ENCODE results near the gene LCP2. TPM values are rescaled to one million over a fixed set of nuclear protein-coding genes. Genes with fewer than 3 reads are reported as not detected.

Gene LCP2
- total RNA-seq: 239 and 254 TPM in 2 replicates

- Mint-ChIP-seq H3K4me3 (ENCODE audit: low read depth) (peak within 1 kb of the TSS; percentile 98), H3K27me3 (ENCODE audit: low read depth) (no peaks in the 10 kb centered on the region), H3K9me3 (no peaks in the 10 kb centered on the region), H3K27ac (peak within 1 kb of the TSS; percentile 87), H3K4me1 (ENCODE audit: low read depth) (peaks cover 62% of the 10 kb centered on the region), H3K36me3 (ENCODE audit: low read depth) (peaks cover 49% of the 10 kb centered on the region)
- DNase-seq (ENCODE audit: low spot score): peak; percentile 49
- intact Hi-C loops (cut with micrococcal nuclease): loop anchor here (1.0 to 10.0 kb wide), 4 partner anchors 15 to 493 kb away; no protein-coding TSS in a partner anchor
Measured at GRCh38 chr5:170297589-170298462, at the start of gene LCP2. TSS of gene LCP2 (minus strand) at chr5:170297777. CDS start at chr5:170297611, 166 bp downstream.

GRCh38 chr5:170347022-170347567 is 49.5 kb upstream of the LCP2 start:
- no peak for DNase-seq (ENCODE audit: low spot score)
- H3K4me1 Mint-ChIP-seq (ENCODE audit: low read depth): peaks cover 2% of the 10 kb centered on the region
- H3K36me3 Mint-ChIP-seq (ENCODE audit: low read depth): no peaks in the 10 kb centered on the region
- intact Hi-C loops (cut with micrococcal nuclease): no loop called here
- H3K4me3 Mint-ChIP-seq (ENCODE audit: low read depth): no peak overlapping the region
- no peak overlapping the region for H3K27ac Mint-ChIP-seq
- no peaks in the 10 kb centered on the region for H3K9me3 Mint-ChIP-seq
- peaks cover 42% of the 10 kb centered on the region for H3K27me3 Mint-ChIP-seq (ENCODE audit: low read depth)

DNA sequence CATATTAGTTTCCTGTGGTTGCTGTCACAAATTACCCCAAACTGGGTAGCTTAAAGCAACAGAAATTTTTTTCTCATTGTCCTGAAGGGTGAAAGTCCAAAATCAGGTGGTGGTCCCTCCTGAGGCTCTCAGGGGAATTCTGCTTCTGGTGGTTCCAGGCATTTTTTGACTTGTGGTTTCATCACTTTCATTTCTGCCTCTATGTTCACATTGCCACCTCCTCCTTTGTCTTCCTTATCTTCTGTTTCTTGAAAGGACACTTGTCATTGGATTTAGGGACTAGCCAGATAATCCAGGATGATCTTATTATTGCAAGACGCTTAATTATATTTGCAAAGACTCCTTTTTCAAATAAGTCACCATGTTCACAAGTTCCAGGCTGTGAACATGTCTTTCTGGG is 48.4 kb upstream of the LCP2 start:
- peaks cover 38% of the 10 kb centered on the region for H3K27me3 Mint-ChIP-seq (ENCODE audit: low read depth)
- no peak for DNase-seq (ENCODE audit: low spot score)
- H3K27ac Mint-ChIP-seq: no peak overlapping the region
- no peaks in the 10 kb centered on the region for H3K9me3 Mint-ChIP-seq
- intact Hi-C loops (cut with micrococcal nuclease): no loop called here
- no peaks in the 10 kb centered on the region for H3K36me3 Mint-ChIP-seq (ENCODE audit: low read depth)
- H3K4me3 Mint-ChIP-seq (ENCODE audit: low read depth): no peak overlapping the region
- peaks cover 2% of the 10 kb centered on the region for H3K4me1 Mint-ChIP-seq (ENCODE audit: low read depth)

DNA sequence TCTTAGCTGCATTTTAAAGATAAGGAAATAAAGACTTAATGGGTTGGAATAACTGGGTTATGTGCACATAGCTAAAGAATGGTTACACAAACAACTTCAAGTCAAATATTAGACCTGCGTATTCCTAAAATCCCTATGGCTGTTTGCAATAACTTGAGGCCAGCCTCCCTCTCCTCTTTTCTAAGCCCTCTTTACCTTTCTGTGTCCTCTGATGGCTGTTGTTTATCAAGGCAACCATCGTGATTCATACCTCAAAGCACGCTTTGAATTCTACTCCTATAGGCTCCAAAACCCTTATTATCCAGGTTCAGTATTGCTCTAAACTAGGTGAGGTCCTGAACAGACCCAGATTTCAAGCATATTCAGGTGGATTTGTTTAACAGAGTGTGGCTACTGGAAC is 45.6 kb upstream of the LCP2 start:
- H3K27ac Mint-ChIP-seq: no peak overlapping the region
- H3K9me3 Mint-ChIP-seq: no peaks in the 10 kb centered on the region
- no peak for DNase-seq (ENCODE audit: low spot score)
- intact Hi-C loops (cut with micrococcal nuclease): no loop called here
- H3K36me3 Mint-ChIP-seq (ENCODE audit: low read depth): no peaks in the 10 kb centered on the region
- no peak overlapping the region for H3K4me3 Mint-ChIP-seq (ENCODE audit: low read depth)
- H3K4me1 Mint-ChIP-seq (ENCODE audit: low read depth): peaks cover 12% of the 10 kb centered on the region
- peaks cover 25% of the 10 kb centered on the region for H3K27me3 Mint-ChIP-seq (ENCODE audit: low read depth)

- H3K27me3 Mint-ChIP-seq (ENCODE audit: low read depth): peaks cover 17% of the 10 kb centered on the region
- intact Hi-C loops (cut with micrococcal nuclease): no loop called here
- peaks cover 21% of the 10 kb centered on the region for H3K4me1 Mint-ChIP-seq (ENCODE audit: low read depth)
- no peaks in the 10 kb centered on the region for H3K36me3 Mint-ChIP-seq (ENCODE audit: low read depth)
- no peak overlapping the region for H3K27ac Mint-ChIP-seq
- DNase-seq (ENCODE audit: low spot score): no peak
- no peaks in the 10 kb centered on the region for H3K9me3 Mint-ChIP-seq
- H3K4me3 Mint-ChIP-seq (ENCODE audit: low read depth): no peak overlapping the region
Measured at GRCh38 chr5:170342153-170342725, 44.7 kb upstream of the LCP2 start.

DNA sequence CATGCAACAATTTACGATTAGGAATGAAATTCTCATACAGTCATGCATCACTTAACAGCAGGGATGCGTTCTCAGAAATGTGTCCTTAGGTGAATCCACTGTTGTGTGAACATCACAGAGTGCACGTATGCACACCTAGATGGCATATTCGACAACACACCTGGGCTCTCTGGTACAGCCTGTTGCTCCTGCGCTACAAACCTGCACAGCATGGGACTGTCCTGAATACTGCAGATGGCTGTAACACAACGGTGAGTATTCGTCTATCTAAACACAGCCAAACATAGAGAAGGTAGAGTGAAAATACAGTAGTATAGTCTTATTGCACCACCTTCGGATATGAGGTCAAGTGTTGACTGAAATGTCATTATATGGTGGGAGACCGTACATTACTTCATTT is 44.0 kb upstream of the LCP2 start:
- Mint-ChIP-seq H3K27me3 (ENCODE audit: low read depth) (peaks cover 12% of the 10 kb centered on the region), H3K27ac (no peak overlapping the region), H3K4me3 (ENCODE audit: low read depth) (no peak overlapping the region), H3K4me1 (ENCODE audit: low read depth) (peaks cover 26% of the 10 kb centered on the region), H3K9me3 (no peaks in the 10 kb centered on the region), H3K36me3 (ENCODE audit: low read depth) (no peaks in the 10 kb centered on the region)
- intact Hi-C loops (cut with micrococcal nuclease): no loop called here
- DNase-seq (ENCODE audit: low spot score): no peak

- H3K4me1 Mint-ChIP-seq (ENCODE audit: low read depth): peaks cover 40% of the 10 kb centered on the region
- DNase-seq (ENCODE audit: low spot score): no peak
- H3K27ac Mint-ChIP-seq: no peak overlapping the region
- no peak overlapping the region for H3K4me3 Mint-ChIP-seq (ENCODE audit: low read depth)
- H3K9me3 Mint-ChIP-seq: no peaks in the 10 kb centered on the region
- no peaks in the 10 kb centered on the region for H3K36me3 Mint-ChIP-seq (ENCODE audit: low read depth)
- peaks cover 12% of the 10 kb centered on the region for H3K27me3 Mint-ChIP-seq (ENCODE audit: low read depth)
- intact Hi-C loops (cut with micrococcal nuclease): loop anchor here (1.0 to 10.0 kb wide), 4 partner anchors 71 to 685 kb away; partner anchors contain the start of gene FOXI1
Measured at GRCh38 chr5:170339780-170340167, 42.2 kb upstream of the LCP2 start.

- intact Hi-C loops (cut with micrococcal nuclease): loop anchor here (1.0 to 10.0 kb wide), 4 partner anchors 71 to 684 kb away; partner anchors contain the start of gene FOXI1
- H3K36me3 Mint-ChIP-seq (ENCODE audit: low read depth): no peaks in the 10 kb centered on the region
- no peak overlapping the region for H3K4me3 Mint-ChIP-seq (ENCODE audit: low read depth)
- DNase-seq (ENCODE audit: low spot score): peak; percentile 49
- H3K27me3 Mint-ChIP-seq (ENCODE audit: low read depth): peaks cover 10% of the 10 kb centered on the region
- peaks cover 46% of the 10 kb centered on the region for H3K4me1 Mint-ChIP-seq (ENCODE audit: low read depth)
- no peaks in the 10 kb centered on the region for H3K9me3 Mint-ChIP-seq
- H3K27ac Mint-ChIP-seq: no peak overlapping the region
Measured at GRCh38 chr5:170338933-170339779, 41.6 kb upstream of the LCP2 start.

GRCh38 chr5:170338291-170338690 is 40.7 kb upstream of the LCP2 start:
- DNase-seq (ENCODE audit: low spot score): no peak
- H3K27me3 Mint-ChIP-seq (ENCODE audit: low read depth): peaks cover 5% of the 10 kb centered on the region
- peaks cover 55% of the 10 kb centered on the region for H3K4me1 Mint-ChIP-seq (ENCODE audit: low read depth)
- H3K36me3 Mint-ChIP-seq (ENCODE audit: low read depth): no peaks in the 10 kb centered on the region
- H3K9me3 Mint-ChIP-seq: no peaks in the 10 kb centered on the region
- no peak overlapping the region for H3K27ac Mint-ChIP-seq
- no peak overlapping the region for H3K4me3 Mint-ChIP-seq (ENCODE audit: low read depth)
- intact Hi-C loops (cut with micrococcal nuclease): loop anchor here (10.0 kb wide), 2 partner anchors 233 to 683 kb away; partner anchors contain the start of gene FOXI1

DNA sequence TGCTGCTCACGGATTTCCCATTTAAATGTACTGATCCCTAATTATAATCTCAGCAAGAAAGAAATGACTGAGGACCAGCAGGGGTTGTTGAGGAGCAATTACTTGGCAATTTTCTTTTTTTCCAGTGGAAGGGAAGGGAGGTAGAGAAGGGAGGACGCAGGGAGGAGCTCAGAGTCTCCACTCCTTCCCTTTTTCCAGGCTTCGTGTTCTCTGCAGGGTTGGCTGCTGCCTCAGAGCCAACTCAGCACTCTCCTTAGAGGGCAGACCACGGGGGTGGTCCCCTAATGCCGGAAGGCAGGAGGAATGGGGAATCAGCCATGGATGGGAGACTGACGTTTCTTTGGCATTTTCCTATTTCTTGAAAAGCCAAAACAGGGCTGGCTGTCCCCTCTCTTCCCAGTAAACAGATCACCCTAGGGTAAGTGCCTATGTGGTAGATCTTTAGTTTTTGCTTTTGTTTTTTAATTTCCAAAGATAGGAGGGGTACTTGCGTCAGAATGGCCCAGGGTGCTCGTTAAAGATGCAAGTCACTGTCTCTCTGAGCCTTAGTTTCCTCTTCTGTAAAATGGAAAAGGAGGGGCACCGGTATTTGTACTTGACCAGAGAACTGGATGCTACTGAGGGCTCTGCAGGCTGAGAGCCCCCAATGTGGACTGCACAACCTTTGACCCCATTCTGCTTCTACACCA is 39.6 kb upstream of the LCP2 start:
- Mint-ChIP-seq H3K4me3 (ENCODE audit: low read depth) (no peak overlapping the region), H3K36me3 (ENCODE audit: low read depth) (no peaks in the 10 kb centered on the region), H3K4me1 (ENCODE audit: low read depth) (peaks cover 66% of the 10 kb centered on the region), H3K27me3 (ENCODE audit: low read depth) (peaks cover 3% of the 10 kb centered on the region), H3K9me3 (no peaks in the 10 kb centered on the region), H3K27ac (no peak overlapping the region)
- intact Hi-C loops (cut with micrococcal nuclease): loop anchor here (10.0 kb wide), 2 partner anchors 232 to 682 kb away; partner anchors contain the start of gene FOXI1
- no peak for DNase-seq (ENCODE audit: low spot score)

DNA sequence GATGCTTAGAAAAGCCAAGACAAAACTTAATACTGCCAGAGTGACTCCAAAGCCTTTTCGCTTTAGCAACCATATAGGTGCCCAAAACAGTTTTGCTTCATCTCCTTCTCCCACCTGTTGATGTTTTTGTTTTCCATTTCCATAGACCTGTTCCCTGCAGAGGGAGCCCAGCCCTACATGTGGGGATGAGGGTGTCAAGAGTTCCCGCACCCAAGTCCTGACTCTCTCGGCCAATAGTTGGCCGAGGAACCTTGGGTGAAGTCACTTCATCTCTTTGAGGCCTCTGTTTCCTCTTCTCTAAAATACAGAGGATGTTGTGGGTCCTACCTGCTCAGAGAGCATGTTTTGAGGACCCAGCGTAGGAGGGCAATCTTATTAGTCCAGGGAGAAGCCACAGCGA is 38.5 kb upstream of the LCP2 start:
- Mint-ChIP-seq H3K4me1 (ENCODE audit: low read depth) (peaks cover 70% of the 10 kb centered on the region), H3K27ac (peak overlapping the region; percentile 82), H3K27me3 (ENCODE audit: low read depth) (no peaks in the 10 kb centered on the region), H3K9me3 (no peaks in the 10 kb centered on the region), H3K4me3 (ENCODE audit: low read depth) (peak overlapping the region; percentile 55), H3K36me3 (ENCODE audit: low read depth) (no peaks in the 10 kb centered on the region)
- DNase-seq (ENCODE audit: low spot score): no peak
- intact Hi-C loops (cut with micrococcal nuclease): loop anchor here (10.0 kb wide), 2 partner anchors 231 to 681 kb away; partner anchors contain the start of gene FOXI1

DNA sequence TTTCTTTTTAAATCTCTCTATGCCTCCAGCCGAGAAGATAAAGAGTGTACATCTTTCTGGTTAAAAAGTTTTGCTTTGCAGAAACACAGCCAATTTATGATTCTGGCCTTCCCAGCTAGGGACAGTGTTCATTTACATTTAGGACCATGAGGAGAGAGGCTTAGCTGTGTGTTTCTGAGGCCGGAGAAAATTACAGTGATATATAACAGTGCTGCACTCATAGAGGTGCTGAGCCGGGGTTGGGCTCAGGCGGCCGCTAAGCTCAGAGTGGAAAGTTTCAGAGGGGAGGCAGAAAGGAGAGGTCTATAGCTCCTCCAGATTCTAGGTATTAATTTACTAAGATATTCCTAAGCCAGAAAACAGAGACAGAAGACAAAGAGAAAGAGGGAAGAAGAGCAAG is 37.0 kb upstream of the LCP2 start:
- Mint-ChIP-seq H3K4me3 (ENCODE audit: low read depth) (peak overlapping the region; percentile 81), H3K36me3 (ENCODE audit: low read depth) (no peaks in the 10 kb centered on the region), H3K4me1 (ENCODE audit: low read depth) (peaks cover 70% of the 10 kb centered on the region), H3K27ac (no peak overlapping the region), H3K9me3 (no peaks in the 10 kb centered on the region), H3K27me3 (ENCODE audit: low read depth) (no peaks in the 10 kb centered on the region)
- no peak for DNase-seq (ENCODE audit: low spot score)
- intact Hi-C loops (cut with micrococcal nuclease): loop anchor here (5.0 to 10.0 kb wide), 3 partner anchors 230 to 680 kb away; partner anchors contain the start of gene FOXI1

All from activated T-helper 2 cell treated with anti-CD3 and anti-CD28 coated beads, Interferon-gamma antibody, Interleukin-2, Interleukin-4, amounts not matched to agents 10 μg/mL and 5 μg/mL and 100 μg/mL, durations not matched to agents 14 hours and 24 hours and 36 hours (primary cell).